Caki2 (cell line): ENCODE measurements around the gene ADAT3. TPM values are rescaled to one million over a fixed set of nuclear protein-coding genes. Genes with fewer than 3 reads are reported as not detected.
A peak's percentile ranks its signal among the peaks of the same experiment; 100 is the strongest.
"Not testable (repeated sequence)": the region's sequence is repeated elsewhere in the genome, so short reads cannot be mapped to it uniquely, and the experiment has no call there.

Experiments used
- DNase-seq: peaks from one replicate; pipeline ENCODE4 v3.0.0-alpha.2; 2015; ENCODE audit warnings: low read depth
- in situ Hi-C: cut with HindIII; loops from 2 replicates; pipeline ENCODE4 v1.10.0; 2016; ENCODE audit warnings: low sequenced_read_pairs, low pct_unique_long_range_greater_than_20kb, mixed read lengths
- total RNA-seq: library from RNA; depleted of rRNA; stranded (reverse); fragments of >200 nt; shearing (Covaris generic); gene quantifications from 2 replicates; pipeline ENCODE4 v1.2.3, GENCODE V29; 2014; ENCODE audit warnings: low replicate concordance

The ADAT3 gene
- total RNA-seq, 1 experiment from 2014 or later, result 4.7 TPM

DNA sequence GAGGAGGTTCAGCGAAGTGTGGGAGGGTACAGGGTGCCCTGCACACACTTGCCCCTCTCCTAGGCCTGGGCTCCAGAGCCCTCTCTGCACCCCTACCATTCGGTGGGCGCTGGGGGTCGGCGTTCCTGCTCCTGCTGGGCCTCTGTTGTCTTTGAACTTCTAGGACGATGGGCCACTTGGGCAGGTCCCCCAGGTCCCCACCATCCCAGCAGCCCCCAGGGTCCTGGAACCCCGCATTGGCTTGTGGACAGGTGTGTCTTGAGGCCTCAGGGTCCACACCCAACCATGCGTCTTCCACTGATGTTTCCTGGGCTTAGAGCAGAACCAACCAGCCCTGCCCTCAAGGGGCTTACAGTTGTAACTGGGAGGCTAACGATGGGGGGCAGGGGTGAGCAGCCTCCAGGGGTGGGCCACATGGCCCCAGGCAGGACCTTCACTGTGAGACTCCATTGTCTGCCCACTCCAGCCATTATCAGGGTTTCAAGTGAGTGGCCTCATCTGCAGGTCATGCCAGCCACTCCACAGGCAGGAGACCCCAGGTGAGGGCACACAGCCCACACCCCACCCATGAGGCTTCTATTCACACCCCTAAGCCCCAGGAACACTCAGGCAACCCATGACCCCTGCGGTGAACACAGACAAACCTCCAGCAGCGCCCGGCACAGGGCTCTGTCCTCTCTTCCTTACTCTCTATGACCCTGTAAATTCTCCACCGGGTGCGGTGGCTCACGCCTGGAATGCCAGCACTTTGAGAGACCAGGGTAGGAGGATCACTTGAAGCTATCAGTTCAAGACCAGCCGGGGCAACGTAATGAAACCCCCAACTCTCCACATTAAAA lies 39.8 kb upstream of the ADAT3 start:
- no peak for DNase-seq
- in situ Hi-C loops, result no loop called here

DNA sequence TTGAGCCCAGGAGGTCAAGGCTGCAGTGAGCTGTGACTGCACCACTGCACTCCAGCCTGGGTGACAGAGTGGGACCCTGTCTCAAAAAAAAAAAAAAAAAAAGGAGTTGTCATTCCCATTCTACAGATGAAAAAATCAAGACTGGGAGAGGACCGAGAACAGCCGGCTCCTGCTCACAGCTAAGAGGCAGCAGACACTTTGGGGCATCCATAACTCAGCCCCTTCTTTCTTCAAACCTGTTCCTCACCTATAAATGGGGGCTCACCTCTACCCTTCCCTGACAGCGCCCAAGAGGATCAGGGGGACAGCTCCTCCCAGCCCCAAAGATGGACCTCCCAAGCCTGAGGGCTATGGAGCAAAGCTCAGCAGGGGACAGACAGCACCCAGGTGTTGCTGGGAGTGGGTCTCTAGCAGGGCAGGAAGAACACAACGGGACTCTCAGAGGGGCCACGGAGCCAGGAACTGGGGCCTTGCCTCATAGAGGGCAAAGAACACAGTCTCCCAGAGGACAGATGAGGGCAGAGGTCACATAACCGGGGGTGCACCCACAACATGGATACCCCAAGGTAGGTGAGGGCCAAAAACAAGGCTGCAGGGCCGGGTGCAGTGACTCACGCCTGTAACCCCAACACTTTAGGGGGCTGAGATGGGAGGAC lies 38.4 kb upstream of the ADAT3 start:
- in situ Hi-C loops, result no loop called here
- no peak for DNase-seq

DNA sequence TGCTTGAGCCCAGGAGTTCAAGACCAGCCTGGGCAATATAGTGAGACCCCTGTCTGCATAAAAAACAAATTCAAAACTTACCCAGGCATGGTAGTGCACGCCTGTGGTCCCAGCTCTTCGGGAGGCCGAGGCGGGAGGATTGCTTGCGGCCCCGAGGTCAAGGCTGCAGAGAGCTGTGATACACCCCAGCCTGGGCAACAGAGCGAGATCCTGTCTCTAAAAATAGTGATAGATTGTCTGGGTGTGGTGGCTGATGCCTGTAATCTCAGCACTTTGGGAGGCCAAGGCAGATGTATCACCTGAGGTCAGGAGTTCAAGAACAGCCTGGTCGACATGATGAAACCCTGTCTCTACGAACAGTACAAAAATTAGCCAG lies 37.9 kb upstream of the ADAT3 start:
- in situ Hi-C loops, result no loop called here
- DNase-seq, result no peak

DNA sequence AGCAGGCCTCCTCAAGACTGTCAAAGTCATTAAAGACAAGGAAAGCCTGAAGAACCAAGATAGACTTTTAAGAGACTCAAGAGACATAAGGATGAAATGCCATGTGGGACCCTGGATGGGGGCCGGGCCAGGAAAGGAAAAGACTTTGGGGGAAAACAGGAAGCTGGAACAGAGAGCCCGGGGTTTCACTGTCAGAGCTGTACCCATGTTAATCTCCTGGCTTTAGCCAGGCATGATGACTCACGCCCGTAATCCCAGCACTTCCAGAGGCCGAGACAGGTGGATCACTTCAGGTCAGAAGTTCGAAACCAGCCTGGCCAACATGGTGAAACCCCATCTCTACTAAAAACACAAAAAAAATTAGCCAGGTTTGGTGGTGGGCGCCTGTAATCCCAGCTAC lies 36.2 kb upstream of the ADAT3 start:
- in situ Hi-C loops, result no loop called here
- no peak for DNase-seq

DNA sequence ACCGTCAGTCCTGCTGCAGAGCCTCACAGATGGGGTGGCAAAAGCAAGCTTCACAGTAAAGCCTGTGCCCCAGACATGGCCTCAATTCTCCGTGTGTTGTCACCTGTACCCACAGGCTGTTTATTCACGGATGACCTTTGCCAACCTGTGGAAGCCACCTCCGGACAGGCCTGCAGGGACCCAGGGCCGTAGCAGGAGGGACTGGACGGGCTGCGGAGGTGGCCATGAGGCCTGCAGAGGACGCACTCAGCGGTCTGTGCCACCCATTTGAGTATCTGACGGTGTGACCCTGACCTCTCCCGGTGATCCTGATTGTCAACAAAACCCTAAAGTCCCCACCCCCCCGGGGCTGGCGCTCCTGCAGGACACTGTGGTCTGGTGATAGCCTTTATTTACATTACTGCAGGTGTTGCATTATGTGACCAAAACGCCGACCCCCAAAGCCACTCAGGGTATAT lies 34.0 kb upstream of the ADAT3 start:
- no peak for DNase-seq
- in situ Hi-C loops, result no loop called here

DNA sequence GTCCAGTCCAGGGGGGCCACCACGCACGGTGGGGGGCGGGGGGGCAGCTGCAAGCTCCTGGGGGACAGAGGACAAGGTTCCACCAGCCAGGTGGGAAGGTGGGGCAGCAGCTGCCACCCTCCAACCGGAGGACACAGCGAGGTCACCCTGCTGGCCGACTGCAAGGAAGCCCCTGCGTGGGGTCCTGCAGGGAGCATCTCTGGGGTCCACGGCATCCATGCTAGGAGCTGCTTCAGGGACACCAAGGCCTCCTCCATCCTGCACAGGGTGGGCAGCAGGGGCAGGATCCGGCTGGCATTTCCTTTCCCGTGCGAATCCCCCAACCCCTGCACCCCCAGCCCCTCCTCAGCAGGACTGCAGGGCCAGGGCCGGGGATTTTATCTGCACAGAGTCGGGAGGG lies 33.6 kb upstream of the ADAT3 start:
- in situ Hi-C loops, result no loop called here
- DNase-seq, result no peak

DNA sequence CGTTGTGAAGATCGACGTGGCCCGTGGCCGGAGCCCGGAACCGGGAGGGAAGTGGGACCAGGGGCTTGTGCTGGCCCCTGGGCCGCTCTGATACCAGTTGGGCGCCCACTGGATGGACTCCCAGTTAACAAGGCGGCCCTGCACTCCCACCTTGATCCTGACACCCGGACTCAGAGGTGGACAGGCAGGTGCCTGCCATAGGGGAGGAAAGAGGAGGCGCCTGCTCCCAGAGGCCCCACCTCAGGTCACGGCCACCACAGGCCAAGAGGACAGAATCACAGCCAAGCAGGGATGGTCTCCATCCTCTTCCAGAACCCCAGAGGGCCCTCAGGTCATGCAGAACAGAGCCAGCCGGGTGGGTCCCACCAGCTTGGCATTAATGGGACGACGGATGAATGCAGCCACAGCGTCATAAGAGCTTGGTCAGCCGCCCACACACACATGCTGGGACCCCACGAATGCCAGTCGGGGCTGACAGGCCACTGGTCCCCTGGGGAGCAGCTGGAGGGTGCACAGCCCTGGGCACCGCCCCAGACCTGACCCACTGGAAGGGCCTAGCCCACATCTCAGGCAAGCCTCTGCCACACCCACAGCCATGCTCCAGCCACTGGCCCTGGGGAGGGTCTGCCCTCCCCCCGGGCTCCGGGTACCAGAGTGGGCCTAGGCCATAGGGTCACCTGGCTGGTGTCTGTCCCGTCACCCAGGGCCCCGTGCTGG lies 32.2 kb upstream of the ADAT3 start:
- in situ Hi-C loops, result no loop called here
- DNase-seq, result no peak

DNA sequence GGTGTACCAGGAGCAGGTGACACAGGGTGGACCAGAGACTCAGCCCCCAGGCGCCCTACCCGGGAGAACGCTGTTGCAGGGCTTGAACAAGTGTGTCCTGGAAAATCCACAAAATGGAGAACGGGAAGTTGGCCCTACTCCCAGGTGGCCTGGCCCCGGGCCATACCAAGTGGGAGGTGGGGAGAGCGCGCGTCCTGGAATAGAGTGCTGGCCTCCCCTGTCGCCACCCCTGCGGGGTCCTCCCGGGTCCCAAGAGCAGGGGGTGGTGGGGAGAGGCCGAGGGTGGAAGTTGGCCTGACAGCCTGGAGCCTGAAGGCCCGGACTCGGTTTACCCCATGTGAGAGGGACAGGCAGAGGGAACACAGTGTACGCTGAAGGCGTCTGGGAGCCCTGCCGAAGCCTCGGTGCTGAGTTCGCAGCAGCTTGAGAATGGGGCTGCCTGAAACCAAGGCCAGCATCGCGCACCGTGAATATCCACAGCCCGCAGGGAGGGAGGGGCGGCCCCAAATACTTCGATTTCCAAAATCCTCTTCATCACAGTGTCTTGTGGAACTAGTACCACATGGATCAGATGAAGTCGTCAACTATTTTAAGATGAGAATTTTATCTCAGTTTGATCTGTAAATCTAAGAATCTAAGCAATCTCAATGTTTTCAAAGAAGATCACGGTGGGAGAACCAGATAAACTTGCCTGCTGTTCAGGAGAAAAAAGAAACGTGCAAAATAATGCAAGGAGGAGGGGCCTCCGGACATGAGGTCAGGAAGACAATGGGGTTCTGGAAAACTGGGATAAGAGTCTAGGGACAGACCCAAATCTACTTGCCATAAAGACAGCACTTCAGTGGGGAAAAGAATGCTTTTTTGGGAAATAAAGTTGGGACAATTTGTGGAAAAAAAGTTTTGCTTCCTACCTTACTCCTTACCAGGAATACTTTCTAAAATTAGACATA lies 31.4 kb upstream of the ADAT3 start:
- no peak for DNase-seq
- in situ Hi-C loops, result no loop called here

DNA sequence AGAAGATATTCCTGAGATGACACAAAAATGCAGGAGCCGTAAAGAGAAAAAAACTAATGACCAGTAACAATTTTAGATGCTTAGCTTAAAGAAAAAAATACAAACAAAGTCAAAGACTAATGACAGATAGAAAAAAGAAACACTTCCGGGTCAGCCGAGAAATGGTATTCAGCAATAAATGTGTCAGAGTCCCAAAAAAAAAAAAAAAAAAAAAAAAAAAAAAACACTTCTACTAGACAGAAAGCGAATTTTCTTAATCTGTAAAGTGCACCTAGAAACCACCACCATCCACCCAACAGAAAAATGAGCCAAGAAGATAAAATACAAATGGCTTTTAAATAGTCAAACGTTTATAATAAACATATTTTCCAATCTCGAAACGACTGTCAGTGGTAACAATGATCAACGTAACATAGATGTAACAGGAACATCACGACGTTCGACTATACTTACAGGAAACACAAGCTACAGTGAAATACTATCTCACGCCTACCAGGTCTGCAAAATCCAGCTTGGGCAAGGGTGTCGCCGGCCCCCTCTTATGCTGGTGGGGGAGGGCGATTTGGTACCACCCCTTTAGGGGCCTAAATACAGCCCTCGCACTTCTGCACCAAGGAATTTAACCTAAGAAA lies 30.5 kb upstream of the ADAT3 start:
- no peak for DNase-seq
- in situ Hi-C loops, result no loop called here

DNA sequence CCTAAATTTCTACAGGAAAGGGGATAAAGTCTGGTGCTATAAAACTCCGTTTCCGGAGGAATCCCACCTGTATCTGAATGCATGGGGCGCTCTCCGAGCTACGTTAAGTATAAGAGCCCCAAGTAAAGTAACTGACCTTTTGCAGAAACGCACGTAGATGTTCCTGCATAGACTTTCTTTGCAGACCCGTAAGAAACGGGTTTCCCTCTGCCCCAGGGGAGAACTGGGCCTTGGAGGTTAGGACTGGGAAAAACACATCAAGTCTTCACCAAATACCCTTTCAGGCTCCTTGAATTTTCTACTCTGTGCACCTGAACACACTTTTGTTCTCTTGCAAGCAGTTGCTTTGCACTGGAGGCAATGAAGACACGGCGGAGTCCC lies 29.9 kb upstream of the ADAT3 start:
- DNase-seq, in situ Hi-C loops: not testable (repeated sequence)

DNA sequence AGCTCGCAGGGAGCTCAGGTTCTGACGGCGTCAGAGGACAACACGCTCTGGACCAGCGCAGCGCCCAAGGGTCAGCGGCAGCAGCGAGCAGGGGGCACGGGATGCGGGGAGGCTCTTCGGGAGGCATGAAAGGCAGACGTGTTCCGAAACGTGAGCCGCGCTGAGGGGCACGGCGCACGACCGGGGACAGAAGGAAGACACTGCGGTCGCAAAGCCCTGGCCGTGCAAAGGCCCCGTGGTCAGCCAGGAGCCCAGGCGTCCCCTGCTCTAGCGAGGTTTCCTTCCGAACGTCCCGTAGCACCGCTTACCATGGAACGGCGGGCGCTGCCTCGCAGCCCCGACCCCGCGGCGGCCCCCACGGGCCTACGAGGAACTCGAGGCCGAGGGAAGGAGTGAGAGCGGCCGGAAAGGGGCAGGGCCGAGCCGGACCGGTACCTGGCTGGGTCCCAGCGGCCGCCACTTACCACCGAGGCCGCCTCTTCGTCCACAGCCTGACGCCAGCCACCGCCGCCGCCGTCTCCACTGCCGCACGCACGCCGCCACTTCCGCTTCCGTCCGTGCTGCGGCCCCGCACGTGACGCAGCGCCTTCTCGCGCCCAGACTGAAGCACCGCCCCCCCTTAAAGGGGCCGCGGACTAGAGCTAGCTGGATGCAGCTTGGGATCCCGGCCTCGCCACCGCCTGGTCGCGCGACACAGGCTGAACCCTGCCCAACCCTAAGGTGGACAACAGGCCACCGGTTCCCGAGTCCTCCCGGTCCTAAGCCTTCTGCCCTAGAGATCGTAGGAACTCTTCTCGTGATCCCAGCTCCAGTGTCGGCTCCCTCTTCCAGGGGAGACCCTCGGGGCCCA lies 29.3 kb upstream of the ADAT3 start:
- in situ Hi-C loops, result no loop called here
- DNase-seq, result peak; percentile 72

DNA sequence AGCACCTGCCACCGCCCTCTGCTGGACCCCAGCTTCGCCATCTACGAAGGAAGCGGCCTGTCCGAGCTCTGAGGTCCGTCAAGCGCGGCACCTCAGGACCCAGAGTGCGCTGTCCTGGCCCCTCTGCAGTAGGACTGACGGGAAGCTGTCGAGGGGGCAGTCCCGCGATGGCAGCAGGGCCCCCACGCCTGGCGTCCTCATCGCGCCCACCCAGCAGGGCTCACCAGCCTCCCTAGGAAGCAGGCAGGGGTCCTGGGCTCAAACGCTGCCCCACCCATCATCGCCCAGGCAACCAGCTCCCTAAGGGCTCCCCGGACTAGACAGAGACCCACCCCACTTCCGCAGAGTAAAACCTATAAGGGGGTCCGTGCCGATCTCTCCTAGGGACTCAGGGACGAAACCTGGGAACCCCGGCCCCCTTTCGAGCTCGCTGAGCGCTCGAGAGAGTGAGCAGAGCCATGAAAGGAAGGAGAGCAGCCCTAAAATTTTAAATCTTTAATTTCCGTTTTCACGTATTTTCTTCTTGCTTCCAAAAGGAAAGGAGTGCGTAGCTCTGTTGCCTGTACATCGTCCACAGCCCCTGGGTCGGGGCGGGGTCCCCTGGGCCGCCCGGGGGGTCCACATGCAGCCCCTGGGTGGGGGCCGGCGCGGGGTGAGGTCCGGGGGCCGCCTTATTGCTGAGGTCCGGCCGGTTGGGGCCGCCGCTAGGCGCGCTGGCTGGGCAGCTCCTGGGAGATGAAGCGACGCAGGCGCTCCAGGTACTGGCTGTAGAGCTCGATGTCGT lies 28.5 kb upstream of the ADAT3 start:
- DNase-seq, in situ Hi-C loops: not testable (repeated sequence)

DNA sequence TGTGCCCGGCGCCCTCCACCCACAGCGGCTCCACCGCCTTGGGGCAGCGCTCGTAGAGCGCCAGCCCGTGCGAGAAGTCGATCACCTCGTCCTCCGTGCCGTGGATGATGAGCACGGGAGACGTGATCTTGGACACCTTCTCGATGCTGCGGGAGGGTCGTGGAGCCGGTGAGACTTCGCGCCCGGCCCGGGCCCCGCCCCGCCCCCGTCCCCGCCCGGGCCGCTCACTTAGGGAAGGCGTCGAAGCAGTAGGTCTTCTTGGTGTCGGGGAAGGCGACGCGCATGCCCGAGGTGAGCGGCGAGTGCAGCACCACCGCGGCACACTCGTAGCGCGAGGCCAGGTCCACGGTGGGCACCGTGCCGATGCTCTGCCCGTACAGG lies 27.9 kb upstream of the ADAT3 start:
- in situ Hi-C loops, result not testable (repeated sequence)

DNA sequence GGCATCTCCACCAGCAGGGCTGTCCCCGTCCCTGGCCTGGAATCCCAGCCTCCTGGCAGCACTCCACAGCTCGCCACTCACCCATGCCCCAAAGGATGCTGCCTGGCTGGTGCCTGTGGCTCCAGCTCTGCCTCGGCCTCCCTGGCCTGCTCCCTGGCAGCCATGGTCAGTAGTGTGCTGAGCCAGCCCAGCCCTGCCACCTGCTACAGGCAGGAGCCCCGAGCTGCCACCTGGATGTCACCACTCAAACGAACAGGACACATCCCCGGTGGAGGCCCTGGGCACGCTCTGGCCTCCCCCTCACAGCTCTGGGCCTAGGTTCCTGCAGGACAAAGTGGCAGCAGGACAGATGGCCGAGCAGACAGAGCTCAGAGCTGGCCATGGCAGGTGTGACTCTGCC lies 26.6 kb upstream of the ADAT3 start:
- in situ Hi-C loops, DNase-seq: not testable (repeated sequence)

More for the DNA sequence above, 27.9 kb upstream of the ADAT3 start:
- not testable (repeated sequence) for DNase-seq

DNA sequence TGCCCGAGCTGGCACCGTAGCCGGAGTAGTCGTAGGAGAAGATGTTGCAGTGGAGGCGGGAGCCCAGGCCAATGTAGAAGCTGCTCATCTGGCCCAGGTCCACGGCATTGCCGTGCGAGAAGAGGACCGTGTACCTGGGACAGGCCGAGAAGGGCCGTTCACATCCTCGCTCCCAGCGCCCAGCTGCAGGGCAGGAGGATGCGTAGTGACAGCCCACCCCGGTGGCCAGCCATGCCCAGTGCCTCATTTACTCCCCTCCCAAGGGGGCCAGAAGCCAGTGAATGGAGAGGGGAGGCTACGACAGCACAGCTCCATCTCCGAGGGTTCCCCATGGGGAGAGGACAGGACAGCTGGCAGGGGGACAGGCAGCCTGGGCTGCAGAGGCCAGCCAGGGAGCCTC lies 25.2 kb upstream of the ADAT3 start:
- in situ Hi-C loops, DNase-seq: not testable (repeated sequence)
